Measurements from ENCODE around the gene MAGEB2. TPM values are rescaled to one million over a fixed set of nuclear protein-coding genes. Genes with fewer than 3 reads are reported as not detected.
A peak's percentile ranks its signal among the peaks of the same experiment; 100 is the strongest.

Gene MAGEB2
- total RNA-seq (2014; rRNA removed; shearing (Covaris generic)) (not detected in 2 replicates), total RNA-seq (2022) (not detected in 2 replicates), Bru-seq, nascent RNA (percentile 18 among the genes with signal in this experiment), BruChase-seq, experiment 1, labeled RNA remaining after a 6-hour chase (not detected), BruChase-seq, experiment 2, labeled RNA remaining after a 2-hour chase (percentile 18 among the genes with signal in this experiment)
- long read RNA-seq, result 0 reads

- no peak within 1 kb of the TSS for H2AFZ ChIP-seq (ENCODE audit: low read length)
- no peak within 1 kb of the TSS for H3K4me3 ChIP-seq (ENCODE audit: low read depth, low read length, poor library complexity, severe bottlenecking)
- ChIA-PET POLR2A (no interaction called here), CTCF (ENCODE audit: unreplicated experiment) (no interaction called here)
- no peaks in the 10 kb centered on the region for H3K9me3 ChIP-seq (ENCODE audit: low read length)
- no peaks in the 10 kb centered on the region for H3K4me1 ChIP-seq (ENCODE audit: insufficient read depth, low read length, poor library complexity, severe bottlenecking)
- H3K79me2 ChIP-seq (ENCODE audit: insufficient read depth, low read depth, low read length), result no peaks in the 10 kb centered on the region
- H3K27ac ChIP-seq (ENCODE audit: low read depth, low read length, poor library complexity, severe bottlenecking), result no peak within 1 kb of the TSS
- no peak for DNase-seq (ENCODE audit: low spot score)
- H3K9me2 ChIP-seq (ENCODE audit: insufficient read depth, low read length), result no peaks in the 10 kb centered on the region
- H3K36me3 ChIP-seq (ENCODE audit: insufficient read depth, low read length), result no peaks in the 10 kb centered on the region
- no TSS peak for BruUV-seq (replicated peaks)
- no peaks in the 10 kb centered on the region for H4K20me1 ChIP-seq (ENCODE audit: insufficient read depth, low read length)
- intact Hi-C loops (cut with micrococcal nuclease; ENCODE audit: unreplicated experiment), result no loop called here
- TF ChIP-seq EZH2phosphoT487 (IDR thresholded peaks at IDR 0.05; ENCODE audit: borderline replicate concordance, low read depth, low read length), result no peak
- H3K4me2 ChIP-seq (ENCODE audit: low read length), result no peak within 1 kb of the TSS
Observed at GRCh38 chrX:30215357-30215843, at the start of gene MAGEB2. Gene MAGEB2, plus strand, starts transcription at chrX:30215563. Its CDS starts 3,018 bp downstream, at chrX:30218581.

DNA sequence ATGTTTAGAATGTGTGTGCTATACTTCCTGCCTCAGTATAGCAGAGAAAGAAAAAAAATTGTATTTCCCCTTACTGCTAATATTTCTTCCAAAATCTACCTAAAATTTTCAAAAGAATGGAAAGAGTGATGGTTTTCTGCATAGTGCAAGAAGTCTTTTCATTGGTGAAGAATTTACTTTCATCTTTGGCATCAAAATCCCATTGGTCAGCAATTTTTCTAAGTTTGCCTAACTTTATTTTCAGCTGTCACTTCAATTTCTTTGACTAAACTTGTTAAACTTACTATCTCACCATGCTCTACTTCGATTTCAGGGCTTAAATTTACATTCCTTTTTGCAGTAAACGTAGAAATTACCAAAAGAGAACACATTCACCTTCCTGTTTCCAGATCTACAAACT lies 44.5 kb upstream of the MAGEB2 start:
- H3K9me2 ChIP-seq (ENCODE audit: insufficient read depth, low read length), result no peaks in the 10 kb centered on the region
- intact Hi-C loops (cut with micrococcal nuclease; ENCODE audit: unreplicated experiment), result no loop called here
- H3K4me3 ChIP-seq (ENCODE audit: low read depth, low read length, poor library complexity, severe bottlenecking), result no peak overlapping the region
- no peak overlapping the region for H2AFZ ChIP-seq (ENCODE audit: low read length)
- BruUV-seq (replicated peaks), result no TSS peak
- no peaks in the 10 kb centered on the region for H3K9me3 ChIP-seq (ENCODE audit: low read length)
- H4K20me1 ChIP-seq (ENCODE audit: insufficient read depth, low read length), result no peaks in the 10 kb centered on the region
- TF ChIP-seq EZH2phosphoT487 (IDR thresholded peaks at IDR 0.05; ENCODE audit: borderline replicate concordance, low read depth, low read length) (no peak), CTCF (conservative IDR thresholded peaks at IDR 0.05; ENCODE audit: low read length) (no peak)
- no peaks in the 10 kb centered on the region for H3K79me2 ChIP-seq (ENCODE audit: insufficient read depth, low read depth, low read length)
- DNase-seq (ENCODE audit: low spot score), result no peak
- CTCF ChIA-PET (ENCODE audit: unreplicated experiment), result no interaction called here
- no peak overlapping the region for H3K4me2 ChIP-seq (ENCODE audit: low read length)
- POLR2A ChIA-PET, result no interaction called here
- H3K27ac ChIP-seq (ENCODE audit: low read depth, low read length, poor library complexity, severe bottlenecking), result no peak overlapping the region
- H3K4me1 ChIP-seq (ENCODE audit: insufficient read depth, low read length, poor library complexity, severe bottlenecking), result no peaks in the 10 kb centered on the region
- no peaks in the 10 kb centered on the region for H3K36me3 ChIP-seq (ENCODE audit: insufficient read depth, low read length)

- Histone ChIP-seq H3K4me2 (ENCODE audit: low read length) (no peak overlapping the region), H3K36me3 (ENCODE audit: insufficient read depth, low read length) (no peaks in the 10 kb centered on the region), H3K27ac (ENCODE audit: low read depth, low read length, poor library complexity, severe bottlenecking) (no peak overlapping the region), H3K4me3 (ENCODE audit: low read depth, low read length, poor library complexity, severe bottlenecking) (no peak overlapping the region), H3K9me3 (ENCODE audit: low read length) (no peaks in the 10 kb centered on the region), H2AFZ (ENCODE audit: low read length) (no peak overlapping the region), H4K20me1 (ENCODE audit: insufficient read depth, low read length) (no peaks in the 10 kb centered on the region), H3K4me1 (ENCODE audit: insufficient read depth, low read length, poor library complexity, severe bottlenecking) (no peaks in the 10 kb centered on the region), H3K79me2 (ENCODE audit: insufficient read depth, low read depth, low read length) (no peaks in the 10 kb centered on the region), H3K9me2 (ENCODE audit: insufficient read depth, low read length) (no peaks in the 10 kb centered on the region)
- no peak for TF ChIP-seq CTCF (conservative IDR thresholded peaks at IDR 0.05; ENCODE audit: low read length)
- TF ChIP-seq EZH2phosphoT487 (IDR thresholded peaks at IDR 0.05; ENCODE audit: borderline replicate concordance, low read depth, low read length), result no peak
- no peak for DNase-seq (ENCODE audit: low spot score)
- ChIA-PET POLR2A (no interaction called here), CTCF (ENCODE audit: unreplicated experiment) (no interaction called here)
- intact Hi-C loops (cut with micrococcal nuclease; ENCODE audit: unreplicated experiment), result no loop called here
- no TSS peak for BruUV-seq (replicated peaks)
Observed at GRCh38 chrX:30181353-30181752, 34.0 kb upstream of the MAGEB2 start.

Measured in OCI-LY7 (cell line).